Liver (tissue), 9 donors: ENCODE measurements around the gene B3GALT4. TPM values are rescaled to one million over a fixed set of nuclear protein-coding genes. Genes with fewer than 3 reads are reported as not detected.

Experiments
- DNase-seq: peaks from one replicate; pipeline ENCODE4 v3.0.0-alpha.2; 2017; ENCODE audit warnings: low spot score
- H3K27ac ChIP-seq, 2 donors: one replicate each; pipeline ENCODE4 v1.7.0; 2013; ENCODE audit warnings: inconsistent platforms in 2 of 2, low read length in 2 of 2, control low read depth in 1 of 2, low read depth in 1 of 2, mild to moderate bottlenecking in 1 of 2
- H3K27me3 ChIP-seq, 4 donors: one replicate each; pipeline versions ENCODE4 v1.6.1 to v1.7.0; 2013; ENCODE audit warnings: low read length in 3 of 4, inconsistent platforms in 1 of 4, mild to moderate bottlenecking in 1 of 4, moderate library complexity in 1 of 4; ENCODE audit not compliant: control insufficient read depth in 4 of 4, insufficient read depth in 4 of 4
- H3K36me3 ChIP-seq, 4 donors: one replicate each; pipeline versions ENCODE4 v1.6.1 to v1.7.0; 2013; ENCODE audit warnings: low read length in 3 of 4, mild to moderate bottlenecking in 3 of 4, low read depth in 1 of 4, moderate library complexity in 1 of 4; ENCODE audit not compliant: control insufficient read depth in 4 of 4, insufficient read depth in 3 of 4
- H3K4me1 ChIP-seq, 4 donors: one replicate each; pipeline versions ENCODE4 v1.6.1 to v1.7.0; 2013; ENCODE audit warnings: low read length in 3 of 4, mild to moderate bottlenecking in 3 of 4, moderate library complexity in 1 of 4; ENCODE audit not compliant: control insufficient read depth in 4 of 4, insufficient read depth in 4 of 4
- H3K4me3 ChIP-seq, 3 donors: one replicate each; pipeline versions ENCODE4 v1.6.1 to v1.7.0; 2013; ENCODE audit warnings: low read length in 3 of 3, control low read depth in 1 of 3, low read depth in 1 of 3, mild to moderate bottlenecking in 1 of 3
- H3K9ac ChIP-seq, 2 donors: one replicate each; pipeline ENCODE4 v1.7.0; 2013; ENCODE audit warnings: low read length in 2 of 2, mild to moderate bottlenecking in 2 of 2, moderate library complexity in 2 of 2, control low read depth in 1 of 2, low read depth in 1 of 2
- H3K9me3 ChIP-seq, 4 donors: one replicate each; pipeline versions ENCODE4 v1.6.1 to v1.7.0; 2013; ENCODE audit warnings: low read length in 3 of 4; ENCODE audit not compliant: control insufficient read depth in 4 of 4
- CTCF ChIP-seq: fragments of 150-350 bp; IDR thresholded peaks from 2 replicates; pipeline ENCODE4 v1.5.1; 2017; ENCODE audit warnings: improper control_type of control experiment, low read depth, low read length; ENCODE audit not compliant: missing input control
- FOXA1 ChIP-seq: IDR thresholded peaks from 2 replicates; pipeline ENCODE4 v1.6.1; 2016; ENCODE audit warnings: antibody characterized with exemption
- FOXA2 ChIP-seq: IDR thresholded peaks from 2 replicates; pipeline ENCODE4 v1.6.1; 2016; ENCODE audit warnings: antibody characterized with exemption
- GABPA ChIP-seq, 2 donors: IDR thresholded peaks in 1 of 2; conservative IDR thresholded peaks in 1 of 2; 2 replicates each; pipeline ENCODE4 v1.6.1; 2016; ENCODE audit warnings: antibody characterized with exemption in 2 of 2, mild to moderate bottlenecking in 1 of 2, moderate library complexity in 1 of 2
- HNF4A ChIP-seq, 2 donors: conservative IDR thresholded peaks; 2 replicates each; pipeline ENCODE4 v1.6.1; 2016; ENCODE audit warnings: antibody characterized with exemption in 2 of 2, mild to moderate bottlenecking in 2 of 2
- HNF4G ChIP-seq: IDR thresholded peaks from 2 replicates; pipeline ENCODE4 v1.6.1; 2016; ENCODE audit warnings: antibody characterized with exemption
- JUND ChIP-seq, 2 donors: IDR thresholded peaks; 2 replicates each; pipeline ENCODE4 v1.6.1; 2016; ENCODE audit warnings: antibody characterized with exemption in 2 of 2
- MAX ChIP-seq: IDR thresholded peaks from 2 replicates; pipeline ENCODE4 v1.6.1; 2016; ENCODE audit warnings: antibody characterized with exemption
- NR2F2 ChIP-seq: IDR thresholded peaks from 2 replicates; pipeline ENCODE4 v1.6.1; 2016; ENCODE audit warnings: antibody characterized with exemption
- RAD21 ChIP-seq, 2 donors: IDR thresholded peaks; 2 replicates each; pipeline ENCODE4 v1.6.1; 2016; ENCODE audit warnings: antibody characterized with exemption in 2 of 2, mild to moderate bottlenecking in 2 of 2
- REST ChIP-seq: IDR thresholded peaks from 2 replicates; pipeline ENCODE4 v1.6.1; 2016; ENCODE audit warnings: antibody characterized with exemption, mild to moderate bottlenecking
- RXRA ChIP-seq, 2 donors: IDR thresholded peaks; 2 replicates each; pipeline ENCODE4 v1.6.1; 2017 to 2018; ENCODE audit warnings: antibody characterized with exemption in 2 of 2, mild to moderate bottlenecking in 1 of 2
- SP1 ChIP-seq: IDR thresholded peaks from 2 replicates; pipeline ENCODE4 v1.6.1; 2018; ENCODE audit warnings: antibody characterized with exemption, mild to moderate bottlenecking
- TAF1 ChIP-seq: conservative IDR thresholded peaks from 2 replicates; pipeline ENCODE4 v1.6.1; 2016; ENCODE audit warnings: antibody characterized with exemption, mild to moderate bottlenecking
- YY1 ChIP-seq: IDR thresholded peaks from 2 replicates; pipeline ENCODE4 v1.6.1; 2016; ENCODE audit warnings: antibody characterized with exemption, mild to moderate bottlenecking
- WGBS: extraction: QIAGEN DNeasy Blood & Tissue Kit; methylation state at CpG from one replicate; pipeline ENCODE4 v1.1.7; 2013; 5-methylcytosine and 5-hydroxymethylcytosine counted together
- polyA plus RNA-seq, 2 donors: library from polyadenylated mRNA; stranded (reverse) in 1 of 2; unstranded in 1 of 2; fragments of 200-250 nt in 1 of 2; fragments of >200 nt in 1 of 2; fragmentation: Nextera tagmentation in 1 of 2; extraction: Ambion mirVana in 1 of 2; gene quantifications; one replicate each; pipeline versions ENCODE4 v1.2.1 to v1.2.3, GENCODE V29; 2013 to 2015
- total RNA-seq, 2 donors: library from RNA; depleted of rRNA; stranded (reverse); fragments of >200 nt; gene quantifications; one replicate each; pipeline ENCODE4 v1.2.3, GENCODE V29; 2014
- TF ChIP-seq, protein P1 (sequence below): IDR thresholded peaks from 2 replicates; pipeline ENCODE4 v1.6.1; 2016; ENCODE audit warnings: antibody characterized with exemption
- TF ChIP-seq, protein P2 (sequence below): IDR thresholded peaks from 2 replicates; pipeline ENCODE4 v1.6.1; 2016; ENCODE audit warnings: antibody characterized with exemption
- donor health status: healthy.
- donor health status: healthy.
- donor health status: healthy.
- donor health status: healthy.
- donor health status: healthy.

B3GALT4 gene
- total and polyA plus RNA-seq, 4 donors, result 1.5 to 2.7 (median 1.9) TPM

DNA sequence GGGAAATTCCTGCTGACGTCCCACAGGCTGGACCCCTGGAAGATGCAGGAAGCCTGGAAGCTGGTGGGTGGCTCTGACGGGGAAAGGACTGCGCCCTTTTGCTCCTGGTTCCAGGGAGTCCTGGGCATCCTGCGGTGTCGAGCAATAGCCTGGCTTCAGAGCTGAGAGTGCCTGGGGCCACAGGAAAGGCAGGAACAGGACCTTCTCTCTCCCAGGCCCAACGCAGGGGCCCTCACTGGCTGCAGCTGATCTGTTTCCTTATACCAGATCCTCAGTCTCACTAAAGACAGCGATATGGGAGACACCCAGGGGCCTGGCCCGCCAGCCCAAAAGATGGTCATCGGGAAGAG is 1.4 kb downstream of the B3GALT4 start:
- Histone ChIP-seq H3K36me3 (peaks cover 0 to 52% (median 14%) of the 10 kb centered on the region in 4 donors), H3K27ac (no peak overlapping the region), H3K4me3 (no peak overlapping the region), H3K27me3 (no peaks in the 10 kb centered on the region), H3K9ac (no peak overlapping the region), H3K9me3 (no peaks in the 10 kb centered on the region), H3K4me1 (peaks cover 5 to 38% (median 24%) of the 10 kb centered on the region in 4 donors)
- no peak for TF ChIP-seq RXRA (IDR thresholded peaks at IDR 0.05)
- no peak for TF ChIP-seq JUND (IDR thresholded peaks at IDR 0.05)
- no peak for TF ChIP-seq CTCF
- no peak for TF ChIP-seq FOXA2
- no peak for TF ChIP-seq MAX
- no peak for TF ChIP-seq NR2F2
- DNase-seq, result no peak
- WGBS, result 84% methylated on average over 9 of the region's 9 CpGs

GRCh38 chr6:33278810-33279209 is 1.9 kb downstream of the B3GALT4 start:
- Histone ChIP-seq H3K36me3 (peaks cover 0 to 52% (median 13%) of the 10 kb centered on the region in 4 donors), H3K9ac (no peak overlapping the region), H3K4me3 (no peak overlapping the region), H3K9me3 (no peaks in the 10 kb centered on the region), H3K27ac (no peak overlapping the region), H3K27me3 (no peaks in the 10 kb centered on the region), H3K4me1 (peaks cover 5 to 33% (median 20%) of the 10 kb centered on the region in 4 donors)
- WGBS, result 96% methylated on average over 3 of the region's 3 CpGs
- TF ChIP-seq REST, result no peak
- TF ChIP-seq, protein P1, sequence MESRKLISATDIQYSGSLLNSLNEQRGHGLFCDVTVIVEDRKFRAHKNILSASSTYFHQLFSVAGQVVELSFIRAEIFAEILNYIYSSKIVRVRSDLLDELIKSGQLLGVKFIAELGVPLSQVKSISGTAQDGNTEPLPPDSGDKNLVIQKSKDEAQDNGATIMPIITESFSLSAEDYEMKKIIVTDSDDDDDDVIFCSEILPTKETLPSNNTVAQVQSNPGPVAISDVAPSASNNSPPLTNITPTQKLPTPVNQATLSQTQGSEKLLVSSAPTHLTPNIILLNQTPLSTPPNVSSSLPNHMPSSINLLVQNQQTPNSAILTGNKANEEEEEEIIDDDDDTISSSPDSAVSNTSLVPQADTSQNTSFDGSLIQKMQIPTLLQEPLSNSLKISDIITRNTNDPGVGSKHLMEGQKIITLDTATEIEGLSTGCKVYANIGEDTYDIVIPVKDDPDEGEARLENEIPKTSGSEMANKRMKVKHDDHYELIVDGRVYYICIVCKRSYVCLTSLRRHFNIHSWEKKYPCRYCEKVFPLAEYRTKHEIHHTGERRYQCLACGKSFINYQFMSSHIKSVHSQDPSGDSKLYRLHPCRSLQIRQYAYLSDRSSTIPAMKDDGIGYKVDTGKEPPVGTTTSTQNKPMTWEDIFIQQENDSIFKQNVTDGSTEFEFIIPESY, result no peak
- no peak for TF ChIP-seq CTCF
- no peak for TF ChIP-seq JUND (IDR thresholded peaks at IDR 0.05)
- no peak for TF ChIP-seq MAX
- TF ChIP-seq, protein P2, sequence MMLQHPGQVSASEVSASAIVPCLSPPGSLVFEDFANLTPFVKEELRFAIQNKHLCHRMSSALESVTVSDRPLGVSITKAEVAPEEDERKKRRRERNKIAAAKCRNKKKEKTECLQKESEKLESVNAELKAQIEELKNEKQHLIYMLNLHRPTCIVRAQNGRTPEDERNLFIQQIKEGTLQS, result no peak
- no peak for TF ChIP-seq TAF1
- no peak for TF ChIP-seq RAD21 (IDR thresholded peaks at IDR 0.05)
- TF ChIP-seq RXRA (IDR thresholded peaks at IDR 0.05), result no peak
- no peak for TF ChIP-seq HNF4A (conservative IDR thresholded peaks at IDR 0.05)
- TF ChIP-seq NR2F2, result no peak
- no peak for TF ChIP-seq GABPA (IDR thresholded peaks at IDR 0.05 in 1 of 2, conservative IDR thresholded peaks at IDR 0.05 in 1 of 2)
- TF ChIP-seq SP1, result no peak
- TF ChIP-seq HNF4G, result no peak
- no peak for TF ChIP-seq YY1
- no peak for TF ChIP-seq FOXA1
- no peak for TF ChIP-seq FOXA2
- no peak for DNase-seq
